HG02973 (cell line): ENCODE measurements around the gene TP53AIP1.

Experiments
- ATAC-seq: cut with Tn5 transposase; IDR thresholded peaks from one replicate; pipeline ENCODE4 v1.9.1; 2021; ENCODE audit warnings: moderate library complexity; ENCODE audit not compliant: unreplicated experiment

The TP53AIP1 gene

DNA sequence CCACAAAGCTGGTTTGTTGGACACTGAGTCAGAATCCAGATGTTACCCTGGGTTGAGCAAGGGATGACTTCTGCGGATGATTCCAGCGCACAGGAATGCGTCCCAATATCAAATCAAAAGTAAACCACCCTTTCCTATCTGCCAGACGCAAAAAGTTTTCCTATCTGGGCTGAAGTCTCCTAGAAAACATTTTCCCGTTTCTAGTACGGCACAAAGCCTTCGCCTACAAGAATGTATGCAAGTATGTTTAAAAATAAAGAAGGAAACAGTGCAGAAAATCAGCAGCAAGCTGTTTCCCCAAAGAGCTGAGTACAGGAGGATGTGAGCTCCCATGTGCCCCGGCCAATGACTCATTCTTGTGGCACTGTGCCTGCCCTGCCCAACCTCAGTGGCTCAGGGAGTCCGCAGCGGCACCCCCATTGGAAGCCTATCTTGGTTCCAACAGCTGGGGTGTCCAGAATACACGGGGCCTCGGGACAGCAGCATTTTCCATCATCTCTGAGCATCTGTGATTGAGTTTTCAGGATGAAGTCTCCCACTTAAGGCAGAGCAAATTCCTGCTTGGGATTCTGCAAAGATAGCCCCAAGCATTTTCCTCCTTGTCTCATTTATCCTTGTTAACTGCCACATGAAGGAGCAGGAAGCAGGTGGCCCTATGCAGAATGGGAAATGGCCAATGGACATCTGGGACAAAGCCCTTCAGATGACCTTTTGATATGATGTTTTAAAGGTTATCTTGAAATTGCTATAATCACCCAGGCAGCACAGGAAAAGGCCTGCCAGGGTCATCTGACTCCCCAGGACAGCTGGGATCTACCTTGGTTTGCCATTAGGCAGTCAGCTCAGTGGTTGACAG lies 34.1 kb downstream of the TP53AIP1 start:
- ATAC-seq = no peak

DNA sequence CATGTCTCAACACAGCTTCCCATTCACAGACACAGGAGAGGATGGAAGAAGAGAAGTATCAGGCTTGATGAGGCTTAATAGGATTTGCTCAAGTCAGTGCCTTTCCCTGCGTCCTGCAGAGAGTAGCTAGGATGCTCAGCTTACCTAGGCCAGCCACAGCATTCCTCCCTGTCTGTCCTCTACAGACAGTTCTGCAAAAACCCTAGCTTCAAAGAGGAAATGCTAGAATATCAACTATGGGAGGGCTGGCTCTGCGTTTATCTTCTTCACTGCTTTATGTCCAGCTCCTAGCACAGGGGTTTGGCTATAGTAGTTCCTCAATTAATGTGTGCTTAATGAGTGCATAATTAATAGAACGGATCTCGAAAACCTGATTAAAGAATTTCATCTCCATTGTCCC lies 35.1 kb downstream of the TP53AIP1 start:
- no peak for ATAC-seq

DNA sequence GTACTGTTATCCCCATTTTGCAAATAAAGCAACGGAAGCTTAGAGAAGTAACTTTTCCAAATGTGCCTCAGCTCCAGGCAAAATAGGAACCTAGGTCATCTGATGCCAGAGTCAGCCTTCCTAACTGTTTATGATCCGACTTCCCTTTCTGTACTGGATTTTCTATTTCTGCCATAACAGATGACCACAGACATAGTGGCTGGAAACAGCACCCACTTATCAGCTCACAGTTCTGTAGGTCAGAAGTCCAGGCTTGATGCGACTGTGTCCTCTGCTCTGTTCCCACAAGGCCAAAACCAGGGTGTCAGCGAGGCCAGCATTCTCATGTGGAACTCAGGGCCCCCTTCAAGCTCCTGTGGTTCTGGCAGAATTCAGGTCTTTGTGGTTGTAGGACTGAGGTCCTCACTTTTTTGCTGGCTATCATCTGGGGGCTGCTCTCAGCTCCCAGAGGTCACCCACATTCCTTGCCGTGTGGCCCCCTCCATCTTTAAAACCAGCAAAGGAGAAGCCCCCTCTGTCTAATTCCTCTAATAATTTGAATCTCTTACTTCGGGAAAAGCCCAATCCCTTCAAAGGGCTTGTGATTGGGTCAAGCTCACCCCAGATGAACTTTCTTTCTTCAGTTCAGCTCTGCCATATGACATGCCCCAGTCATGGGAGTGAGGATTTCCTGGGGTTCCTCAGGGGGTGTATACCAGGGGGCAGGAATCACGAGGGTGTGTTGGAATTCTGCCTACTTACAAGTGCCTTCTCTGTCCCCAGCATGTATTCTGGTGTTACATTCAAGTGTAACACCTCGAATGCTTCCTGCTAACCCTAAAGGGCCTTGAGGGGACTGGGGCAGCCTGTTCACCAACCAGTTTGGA lies 36.3 kb downstream of the TP53AIP1 start:
- no peak for ATAC-seq

DNA sequence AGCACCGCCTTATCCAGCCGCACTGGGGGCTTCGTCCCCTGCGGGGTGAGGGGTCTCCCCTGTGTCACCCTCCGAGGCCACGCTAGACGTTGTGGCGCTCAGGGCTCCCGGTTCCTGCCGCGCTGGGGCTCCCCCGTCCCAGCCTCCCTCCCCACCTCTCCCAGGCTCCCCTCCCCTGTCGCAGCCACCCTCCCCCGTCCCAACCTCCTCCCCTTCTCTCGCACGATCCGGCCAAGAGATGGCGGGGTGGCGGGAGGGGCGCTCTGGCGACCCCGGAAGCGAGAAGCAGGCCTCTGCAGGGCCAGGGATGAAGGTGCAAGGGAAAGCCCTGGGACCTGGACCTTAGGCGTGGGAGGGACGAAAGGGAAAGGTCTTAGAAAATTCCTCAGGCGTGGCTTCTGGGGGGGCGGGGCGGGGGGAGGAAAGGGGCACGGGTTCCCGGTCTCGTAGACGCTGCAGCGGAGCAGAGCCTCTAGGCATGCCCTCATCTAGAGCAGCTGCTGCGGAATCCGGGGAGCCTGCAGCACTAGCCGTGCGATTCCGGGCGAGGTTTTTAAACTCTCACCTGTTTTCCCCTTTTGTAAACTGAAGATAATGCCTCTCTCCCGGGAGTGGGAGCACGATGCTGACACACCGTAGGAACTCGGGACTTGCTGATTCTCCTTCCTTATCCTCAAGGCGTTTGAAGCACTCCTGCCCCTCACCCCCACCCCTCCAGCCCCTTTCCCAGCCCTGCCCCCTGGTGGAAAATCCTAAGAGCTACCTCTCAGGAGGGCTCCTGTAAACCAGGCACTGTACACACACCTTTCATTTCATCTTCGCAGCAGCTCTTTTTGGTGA lies 37.1 kb downstream of the TP53AIP1 start:
- peak; percentile 55 for ATAC-seq

DNA sequence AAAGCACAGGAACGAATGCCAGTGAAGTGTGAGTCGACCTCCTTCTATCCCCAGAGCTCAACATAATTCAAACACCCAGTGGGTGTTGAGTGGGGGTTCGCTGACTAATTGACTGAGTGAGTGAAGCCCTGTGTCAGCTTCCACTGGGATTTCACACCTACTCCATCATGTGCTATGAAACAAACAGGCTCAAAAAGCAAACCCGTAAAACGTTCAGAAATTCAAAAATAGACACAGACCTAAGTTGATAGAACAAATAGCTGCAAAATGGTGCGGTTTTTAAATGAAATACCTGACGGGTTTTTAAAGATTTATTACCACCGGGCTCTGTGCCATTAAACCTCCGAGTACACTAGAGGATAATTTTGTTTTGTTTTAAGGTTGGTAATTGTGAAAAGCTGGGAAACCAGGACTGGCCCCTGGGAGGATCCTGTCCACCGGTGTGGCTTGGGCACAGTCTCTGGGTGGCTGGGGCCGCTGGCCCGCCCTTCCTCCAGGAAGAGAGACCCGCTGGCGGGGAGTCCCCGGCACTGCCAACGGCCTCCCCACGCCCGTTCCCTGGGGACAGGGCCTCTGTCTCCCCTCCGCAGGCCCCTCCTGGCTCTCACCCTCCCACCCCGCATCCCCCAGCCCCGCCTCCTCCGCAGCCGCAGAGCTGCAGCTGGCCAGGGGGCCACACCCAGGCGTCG lies 37.9 kb downstream of the TP53AIP1 start:
- ATAC-seq = peak; percentile 25

DNA sequence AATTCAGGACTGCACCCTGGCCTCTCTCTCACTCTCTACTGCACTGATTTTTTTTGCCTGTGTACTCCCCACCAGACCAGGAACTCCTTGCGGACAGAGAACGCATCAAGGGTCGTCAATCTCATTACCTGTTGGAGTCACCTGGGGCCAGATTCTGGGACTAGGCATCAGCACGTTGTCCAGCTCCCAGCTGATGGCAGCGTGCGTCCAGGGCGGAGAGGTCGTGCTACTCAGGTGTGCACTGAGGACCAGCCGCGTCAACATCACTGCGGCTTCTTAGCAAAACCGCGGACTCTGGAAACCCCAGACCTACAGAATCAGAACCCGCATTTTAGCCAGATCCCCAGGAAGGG lies 38.4 kb downstream of the TP53AIP1 start:
- no peak for ATAC-seq

DNA sequence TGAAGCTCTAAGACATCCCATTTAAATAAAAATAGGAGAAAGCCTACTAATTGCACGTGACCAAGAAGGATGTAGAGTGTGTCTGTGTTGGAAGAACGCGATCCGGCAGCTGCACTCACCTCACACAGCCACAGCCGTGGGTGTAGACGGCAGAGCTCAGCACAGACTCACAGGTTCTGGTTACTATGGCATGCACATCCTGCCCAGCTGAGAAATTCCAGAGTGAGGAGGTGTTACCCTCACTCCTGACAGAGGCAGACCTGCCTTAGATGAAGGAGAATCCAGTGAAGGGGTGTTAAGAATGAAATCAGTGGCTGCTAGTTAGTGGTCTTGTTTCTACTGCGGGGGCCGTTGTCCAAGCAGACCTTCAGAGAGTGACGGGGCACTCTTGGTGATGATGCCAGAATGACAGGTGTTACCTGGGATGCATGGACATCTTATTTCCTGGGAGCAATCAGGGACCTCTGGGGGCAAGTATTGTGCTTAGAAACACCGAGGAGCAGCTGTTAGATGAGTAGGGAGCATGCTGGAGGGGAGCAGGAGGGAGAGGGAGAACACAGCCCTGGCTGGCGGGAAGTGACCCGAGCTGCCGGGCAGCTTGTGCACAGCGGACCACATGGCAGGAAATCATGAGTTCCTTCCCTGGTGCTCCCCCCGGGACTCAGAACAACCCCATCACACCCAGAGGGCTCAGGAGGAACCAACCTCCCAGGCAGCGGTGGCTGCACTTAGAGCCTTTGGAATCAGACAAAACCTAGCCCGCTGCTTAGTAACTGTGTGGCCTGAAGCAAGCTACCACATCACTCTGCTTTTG lies 39.2 kb downstream of the TP53AIP1 start:
- no peak for ATAC-seq

DNA sequence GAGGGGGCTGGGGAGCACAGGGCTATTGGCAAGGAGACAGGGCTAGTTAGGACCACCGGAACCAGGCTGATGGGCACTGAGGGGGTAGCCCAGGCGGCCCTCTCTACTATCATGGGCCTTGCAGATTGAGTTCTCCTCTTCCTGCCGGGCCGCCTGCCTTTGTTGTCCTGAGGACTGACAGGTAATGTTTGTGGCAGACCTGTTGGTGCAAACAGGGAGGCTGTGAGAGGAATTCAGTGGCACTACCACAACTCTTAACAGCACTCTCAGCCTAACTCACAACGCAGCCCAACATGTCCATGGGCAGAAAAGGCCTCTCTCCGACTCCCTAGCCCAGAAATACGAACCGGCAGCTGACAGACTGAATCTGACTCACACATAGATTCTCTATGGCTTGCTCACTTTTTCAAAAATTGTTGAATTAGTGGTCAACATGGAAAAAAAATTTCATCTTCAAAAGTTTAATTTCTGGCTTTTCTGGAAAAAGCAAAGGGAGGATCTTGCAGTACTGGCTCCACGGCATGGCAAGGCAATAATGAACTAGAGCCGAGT lies 40.1 kb downstream of the TP53AIP1 start:
- no peak for ATAC-seq

DNA sequence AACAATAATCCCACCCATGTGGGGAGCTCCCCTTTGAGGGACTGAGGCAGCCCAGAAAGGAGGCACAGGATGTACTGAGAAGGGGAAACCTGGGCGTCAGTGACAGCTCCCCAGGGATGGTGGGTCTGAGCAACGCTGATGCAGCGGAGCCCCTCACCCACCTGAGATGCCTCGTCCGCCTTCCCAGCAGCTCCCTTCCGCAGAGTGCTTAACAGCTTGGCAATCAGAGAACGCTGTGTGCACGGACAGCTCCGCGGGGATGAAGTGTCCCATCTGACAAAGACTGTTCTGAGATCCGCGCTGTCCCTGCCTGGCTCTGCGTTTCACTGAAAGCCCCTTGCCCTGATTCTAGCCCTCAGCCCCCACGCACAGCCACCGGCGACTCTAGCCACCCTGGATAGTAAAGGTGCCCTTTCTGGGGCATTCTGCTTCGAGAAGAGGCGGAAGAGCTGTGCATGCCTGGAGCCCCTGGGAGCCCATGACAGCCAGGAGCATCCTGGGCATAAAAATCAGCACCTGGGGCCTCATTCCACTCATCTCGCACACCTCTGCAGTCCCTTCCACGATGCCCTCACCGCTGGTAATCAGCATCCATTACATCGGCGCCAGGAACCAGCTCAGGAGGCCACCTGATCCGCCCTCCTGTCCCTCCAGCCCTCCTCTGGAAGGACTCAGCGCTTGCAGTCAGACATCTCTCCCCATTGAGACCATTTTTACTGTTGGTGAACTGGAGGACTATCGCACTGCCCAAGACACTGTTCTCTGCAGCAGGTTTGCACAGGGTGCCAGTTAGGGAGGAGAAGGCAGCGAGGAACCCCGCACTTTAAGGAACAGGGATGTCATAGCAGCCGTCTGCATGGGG lies 40.8 kb downstream of the TP53AIP1 start:
- no peak for ATAC-seq

DNA sequence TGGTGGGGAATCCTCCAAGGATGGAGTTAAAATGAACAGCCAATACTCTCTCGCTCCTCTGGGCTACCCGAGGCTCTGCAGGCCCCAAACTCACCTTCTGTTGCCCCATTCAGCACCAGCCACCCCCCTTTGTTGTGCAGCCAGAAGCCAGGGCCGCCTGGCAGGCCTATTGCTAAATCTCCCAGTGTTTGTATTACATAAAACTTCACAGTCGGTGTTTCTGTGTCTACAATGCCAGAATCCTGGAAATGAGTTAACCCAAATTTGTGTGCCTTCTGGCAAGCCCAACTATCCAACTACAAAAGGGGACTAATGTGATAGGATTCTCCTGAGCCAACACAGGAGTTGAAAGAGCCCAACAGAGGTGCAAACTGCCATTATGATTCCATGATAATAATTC lies 42.2 kb downstream of the TP53AIP1 start:
- ATAC-seq = no peak

DNA sequence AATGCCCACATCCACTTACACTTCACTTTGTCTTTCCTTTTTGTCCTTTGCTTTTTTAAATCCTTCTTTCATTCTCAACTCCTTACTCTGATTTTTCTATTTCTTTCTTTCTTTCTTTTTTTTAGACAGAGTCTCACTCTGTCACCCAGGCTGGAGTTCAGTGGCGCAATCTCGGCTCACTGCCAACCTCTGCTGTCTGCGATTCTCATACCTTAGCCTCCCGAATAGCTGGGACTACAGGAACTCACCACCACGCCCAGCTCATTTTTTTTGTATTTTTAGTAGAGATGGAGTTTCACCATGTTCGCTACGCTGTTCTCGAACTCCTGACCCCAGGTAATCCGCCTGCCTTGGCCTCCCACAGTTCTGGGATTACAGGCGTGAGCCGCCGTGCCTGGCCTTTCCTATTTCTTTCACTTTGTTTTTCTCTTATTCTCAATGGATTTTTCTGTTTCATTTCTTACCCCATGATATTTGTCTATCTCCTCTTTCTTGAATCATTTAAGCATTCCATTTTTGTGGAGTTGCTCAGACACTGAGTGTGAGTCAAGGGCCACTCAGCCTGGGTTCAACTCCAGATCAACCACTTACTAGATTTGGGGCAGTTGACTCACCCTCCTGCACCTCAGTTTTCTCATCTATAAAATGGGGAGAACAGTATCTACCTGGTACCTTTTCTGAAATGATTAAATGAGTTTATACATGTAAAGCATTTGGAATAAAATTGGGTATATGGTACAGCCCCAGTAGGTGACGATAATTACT lies 43.9 kb downstream of the TP53AIP1 start:
- ATAC-seq = no peak

DNA sequence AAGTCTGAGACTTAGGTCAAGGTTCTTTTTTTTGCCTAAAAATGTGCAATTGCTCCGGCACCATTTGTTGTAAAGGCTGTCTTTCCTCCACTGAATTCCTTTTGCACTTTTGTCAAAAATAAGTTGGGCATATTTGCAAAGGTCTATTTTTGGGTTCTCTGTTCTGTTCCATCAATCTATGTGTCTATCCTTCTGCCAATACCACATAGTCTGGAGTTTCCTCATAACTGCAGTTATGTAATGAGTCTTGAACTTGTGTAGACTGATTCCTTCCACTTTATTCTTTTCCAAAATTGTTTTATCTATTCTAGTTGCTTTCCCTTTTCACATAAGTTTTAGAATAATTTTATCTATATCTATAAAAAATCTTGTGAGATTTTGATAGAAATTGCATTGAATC lies 44.8 kb downstream of the TP53AIP1 start:
- ATAC-seq = no peak

DNA sequence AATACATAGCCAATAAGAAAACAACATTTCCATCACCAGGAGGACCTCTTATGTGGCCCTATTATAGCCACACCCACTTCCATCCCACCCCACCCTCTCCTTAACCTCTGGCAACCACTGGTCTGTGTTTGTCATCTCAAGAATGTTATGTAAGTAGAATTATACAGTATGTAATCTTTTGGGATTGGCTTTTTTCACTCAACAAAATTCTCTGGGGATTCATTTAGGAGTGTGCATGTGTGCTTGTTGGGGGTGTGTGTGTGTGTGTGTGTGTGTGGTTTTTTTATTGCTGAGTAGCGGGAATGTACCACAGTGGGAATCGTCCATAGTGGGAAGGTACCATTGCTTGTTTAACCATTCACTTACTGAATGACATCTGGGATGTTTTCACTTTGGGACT lies 46.3 kb downstream of the TP53AIP1 start:
- ATAC-seq = no peak

DNA sequence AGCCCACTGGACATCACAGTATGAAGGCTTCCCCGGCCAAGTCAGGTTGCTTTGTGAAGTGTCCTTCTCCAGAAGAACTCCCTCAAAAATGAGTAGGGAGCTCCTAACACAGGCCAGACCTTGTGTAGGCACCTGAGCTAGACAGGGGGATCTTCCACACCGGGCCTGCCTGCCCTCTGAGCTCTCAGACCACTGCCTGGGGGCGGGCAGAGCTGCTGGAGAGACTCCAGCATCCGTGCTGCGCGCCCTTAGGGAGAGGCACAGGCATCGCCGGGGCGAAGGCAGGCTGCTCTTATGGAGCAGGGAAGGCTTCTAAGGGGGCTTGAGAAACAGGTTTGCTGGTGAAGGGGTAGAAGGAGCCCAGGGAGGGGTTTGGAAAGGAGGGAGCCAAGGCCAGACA lies 47.1 kb downstream of the TP53AIP1 start:
- no peak for ATAC-seq

DNA sequence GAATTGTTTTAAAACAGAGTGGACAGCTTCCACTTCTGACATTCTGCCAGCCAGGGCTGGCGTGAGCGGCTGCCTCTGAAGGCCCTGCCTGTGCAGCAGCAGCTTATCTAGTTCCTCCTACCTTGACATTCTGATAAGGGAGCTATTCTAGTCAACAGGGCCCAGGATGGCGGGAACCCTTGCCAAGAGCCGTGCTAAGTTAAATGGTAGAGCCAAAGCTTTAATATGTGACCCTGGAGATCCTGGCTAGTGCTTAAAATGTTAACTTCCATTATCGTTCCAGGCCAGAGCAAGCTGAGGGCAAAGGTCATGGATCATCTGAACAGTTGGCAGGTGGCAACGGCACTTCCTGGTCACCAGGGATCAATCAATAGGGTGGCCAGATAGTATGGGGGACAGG lies 48.0 kb downstream of the TP53AIP1 start:
- no peak for ATAC-seq

DNA sequence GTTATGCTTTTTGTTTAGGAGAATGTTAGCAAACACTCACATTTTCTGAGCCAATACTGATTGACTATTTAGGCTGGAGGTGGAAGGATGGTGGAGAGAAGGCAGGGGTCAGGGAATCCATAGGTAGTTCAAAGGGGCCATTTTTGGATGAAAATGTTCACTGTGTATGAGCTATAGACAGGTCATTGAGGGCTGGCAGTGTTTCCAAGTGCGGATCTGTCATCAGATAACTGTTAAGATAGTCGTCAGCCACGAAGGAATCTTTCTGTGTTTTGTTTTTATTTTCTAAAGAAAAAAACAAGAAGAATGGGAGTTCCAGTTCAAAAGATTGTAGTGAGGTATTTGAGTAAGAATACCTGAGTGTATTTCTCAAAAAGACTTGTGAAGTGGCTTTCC lies 48.4 kb downstream of the TP53AIP1 start:
- ATAC-seq = no peak

DNA sequence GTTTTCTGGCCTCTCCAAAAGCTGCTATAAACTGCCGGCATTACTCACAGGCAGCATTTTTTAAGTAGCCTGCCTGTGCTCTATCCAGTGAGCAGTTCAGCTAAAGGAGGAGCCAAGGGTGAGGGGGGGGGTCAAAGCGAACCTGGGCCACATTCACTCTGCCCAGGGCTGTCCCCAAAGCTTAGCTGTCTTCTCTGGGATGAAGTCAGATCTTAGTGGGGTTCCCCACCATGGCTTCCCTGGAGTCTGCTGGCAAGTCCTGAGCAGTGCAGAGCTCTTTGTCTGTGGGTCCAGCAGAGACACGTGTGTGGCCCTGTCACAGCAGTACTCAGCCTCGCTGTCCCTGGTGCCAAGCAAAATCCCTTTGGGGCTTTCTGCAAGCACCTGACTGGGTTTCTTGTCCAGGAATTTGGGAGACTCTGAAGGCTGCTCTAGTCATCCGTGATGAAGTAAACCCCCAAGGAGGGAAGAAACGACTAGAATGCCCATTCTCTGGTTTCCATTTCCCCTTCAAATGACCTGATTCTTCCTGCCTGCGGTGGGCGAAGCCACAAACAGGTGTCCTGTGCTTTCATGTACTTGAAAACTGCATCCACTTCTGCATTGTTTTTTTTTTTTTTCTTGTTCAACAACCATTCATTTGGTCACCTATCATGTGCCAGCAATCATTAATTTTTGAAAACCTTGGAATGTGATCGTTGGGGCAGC lies 48.9 kb downstream of the TP53AIP1 start:
- ATAC-seq = peak; percentile 61
